Prostate gland (tissue), 2 donors: ENCODE data around the gene H6PD.

Experiments used
- CTCF ChIP-seq, 4 experiments: fragments of 200-600 bp in 2 of 4; fragments of 450-650 bp in 2 of 4; sonication (generic) in 2 of 4; IDR thresholded peaks; 1 replicate in 3 of 4; 2 replicates in 1 of 4; pipeline ENCODE4 v1.5.1; 2016 to 2019; ENCODE audit warnings: antibody characterized with exemption in 4 of 4, mild to moderate bottlenecking in 2 of 4, moderate library complexity in 2 of 4
- POLR2AphosphoS5 ChIP-seq: sonication (generic); formaldehyde crosslinking; IDR thresholded peaks from one replicate; pipeline ENCODE4 v1.6.1; 2017; ENCODE audit warnings: antibody characterized with exemption

- TF ChIP-seq CTCF (IDR thresholded peaks at IDR 0.05) (no peak), POLR2AphosphoS5 (no peak)
These were observed 21.8 kb downstream of the H6PD start for GRCh38 chr1:9256332-9256731.
